ENCODE measurements around the gene TMEM86A.

Gene TMEM86A

DNA sequence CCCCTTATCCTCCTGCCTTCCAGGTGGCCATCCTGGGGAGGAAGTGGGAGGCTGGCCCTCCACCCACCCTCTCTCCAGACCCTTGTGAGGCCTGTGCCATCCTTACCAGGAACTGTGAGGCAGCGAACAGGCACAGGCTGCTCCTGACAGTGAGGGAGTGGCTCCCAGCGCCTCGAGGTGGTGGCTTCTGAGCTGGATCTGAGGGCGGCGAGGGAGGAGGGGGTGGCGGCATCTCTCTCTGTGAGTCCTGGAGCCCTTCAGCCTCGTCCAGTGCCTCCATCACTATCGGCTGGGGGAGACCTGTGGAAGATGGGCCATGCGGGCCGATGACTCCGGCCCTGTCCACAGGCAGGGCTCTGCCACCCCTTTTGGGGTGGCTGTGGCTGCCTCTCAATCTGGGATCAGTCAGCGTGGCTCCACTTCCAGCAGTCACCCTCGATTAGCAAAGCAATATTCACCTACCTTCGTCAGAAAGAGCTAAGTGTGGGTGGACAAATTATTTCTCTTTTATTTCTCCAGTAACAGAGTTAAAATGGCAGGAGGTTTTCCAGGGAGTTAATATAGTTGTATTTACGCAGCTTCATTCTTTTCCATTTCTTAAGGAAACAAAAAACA lies 45.4 kb downstream of the TMEM86A start:
- DNase-seq (ENCODE audit: extremely low spot score), result no peak
- CTCF ChIA-PET, result no interaction called here
- POLR2A ChIA-PET, result interaction anchor here (1.2 kb wide), 1 partner anchor 109 kb away, joined by 3 read pairs; the partner anchor contains the start of gene SPTY2D1
- TF ChIP-seq FOXM1 (IDR thresholded peaks at IDR 0.05; ENCODE audit: borderline replicate concordance), result no peak
- TF ChIP-seq L3MBTL2 (conservative IDR thresholded peaks at IDR 0.05), result no peak
- no peak for TF ChIP-seq ZNF384 (IDR thresholded peaks at IDR 0.05)
- TF ChIP-seq SUZ12 (IDR thresholded peaks at IDR 0.05), result no peak
- no peak for TF ChIP-seq HDGF (IDR thresholded peaks at IDR 0.05; ENCODE audit: borderline replicate concordance)
- TF ChIP-seq LEF1 (IDR thresholded peaks at IDR 0.05; ENCODE audit: borderline replicate concordance), result no peak
- TF ChIP-seq FOXK2 (IDR thresholded peaks at IDR 0.05), result no peak
- TF ChIP-seq ELF4 (IDR thresholded peaks at IDR 0.05), result no peak
- TF ChIP-seq, protein P1, sequence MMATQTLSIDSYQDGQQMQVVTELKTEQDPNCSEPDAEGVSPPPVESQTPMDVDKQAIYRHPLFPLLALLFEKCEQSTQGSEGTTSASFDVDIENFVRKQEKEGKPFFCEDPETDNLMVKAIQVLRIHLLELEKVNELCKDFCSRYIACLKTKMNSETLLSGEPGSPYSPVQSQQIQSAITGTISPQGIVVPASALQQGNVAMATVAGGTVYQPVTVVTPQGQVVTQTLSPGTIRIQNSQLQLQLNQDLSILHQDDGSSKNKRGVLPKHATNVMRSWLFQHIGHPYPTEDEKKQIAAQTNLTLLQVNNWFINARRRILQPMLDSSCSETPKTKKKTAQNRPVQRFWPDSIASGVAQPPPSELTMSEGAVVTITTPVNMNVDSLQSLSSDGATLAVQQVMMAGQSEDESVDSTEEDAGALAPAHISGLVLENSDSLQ (IDR thresholded peaks at IDR 0.05), result no peak
- TF ChIP-seq CTBP1 (IDR thresholded peaks at IDR 0.05; ENCODE audit: borderline replicate concordance), result no peak
- TF ChIP-seq FOXA1 (IDR thresholded peaks at IDR 0.05), result no peak
- TF ChIP-seq BHLHE40 (IDR thresholded peaks at IDR 0.05; ENCODE audit: borderline replicate concordance), result no peak
- no peak for TF ChIP-seq TARDBP (IDR thresholded peaks at IDR 0.05)
- TF ChIP-seq NFRKB (IDR thresholded peaks at IDR 0.05), result no peak
- no peak for TF ChIP-seq ARNT (IDR thresholded peaks at IDR 0.05)
- TF ChIP-seq SP1 (IDR thresholded peaks at IDR 0.05), result no peak

DNA sequence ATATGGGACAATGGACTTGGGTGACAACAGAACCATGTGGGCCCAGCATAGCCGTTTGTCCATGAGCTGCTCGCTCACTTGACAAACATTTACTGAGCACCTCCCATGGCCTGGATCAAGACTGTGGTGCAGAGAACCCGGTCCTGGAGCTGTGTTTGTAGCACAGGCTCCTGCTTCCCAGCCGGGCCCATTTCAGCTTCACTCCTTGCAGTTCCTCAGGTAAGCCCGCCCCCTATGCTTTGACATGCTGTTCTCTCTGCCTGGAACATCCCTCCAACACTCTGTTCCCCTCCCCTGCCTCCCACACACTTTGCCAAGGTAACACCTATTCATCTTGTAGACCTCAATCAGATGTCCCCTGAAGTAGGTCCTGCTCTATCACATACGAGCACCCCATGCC lies 46.7 kb downstream of the TMEM86A start:
- ChIA-PET CTCF (interaction anchor here (0.7 to 0.9 kb wide), 2 partner anchors 14 to 19 kb away, joined by 3 read pairs; no protein-coding TSS in a partner anchor), POLR2A (no interaction called here)
- TF ChIP-seq FOXA1 (IDR thresholded peaks at IDR 0.05), result no peak
- TF ChIP-seq ELF4 (IDR thresholded peaks at IDR 0.05), result no peak
- no peak for TF ChIP-seq ZNF384 (IDR thresholded peaks at IDR 0.05)
- TF ChIP-seq, protein P1 (IDR thresholded peaks at IDR 0.05), result no peak
- no peak for TF ChIP-seq SUZ12 (IDR thresholded peaks at IDR 0.05)
- no peak for TF ChIP-seq HDGF (IDR thresholded peaks at IDR 0.05; ENCODE audit: borderline replicate concordance)
- no peak for TF ChIP-seq SP1 (IDR thresholded peaks at IDR 0.05)
- TF ChIP-seq ARNT (IDR thresholded peaks at IDR 0.05), result no peak
- TF ChIP-seq TARDBP (IDR thresholded peaks at IDR 0.05), result no peak
- TF ChIP-seq BHLHE40 (IDR thresholded peaks at IDR 0.05; ENCODE audit: borderline replicate concordance), result no peak
- TF ChIP-seq NFRKB (IDR thresholded peaks at IDR 0.05), result no peak
- no peak for TF ChIP-seq FOXM1 (IDR thresholded peaks at IDR 0.05; ENCODE audit: borderline replicate concordance)
- TF ChIP-seq FOXK2 (IDR thresholded peaks at IDR 0.05), result no peak
- TF ChIP-seq CTBP1 (IDR thresholded peaks at IDR 0.05; ENCODE audit: borderline replicate concordance), result no peak
- TF ChIP-seq LEF1 (IDR thresholded peaks at IDR 0.05; ENCODE audit: borderline replicate concordance), result no peak
- no peak for TF ChIP-seq L3MBTL2 (conservative IDR thresholded peaks at IDR 0.05)
- no peak for DNase-seq (ENCODE audit: extremely low spot score)

DNA sequence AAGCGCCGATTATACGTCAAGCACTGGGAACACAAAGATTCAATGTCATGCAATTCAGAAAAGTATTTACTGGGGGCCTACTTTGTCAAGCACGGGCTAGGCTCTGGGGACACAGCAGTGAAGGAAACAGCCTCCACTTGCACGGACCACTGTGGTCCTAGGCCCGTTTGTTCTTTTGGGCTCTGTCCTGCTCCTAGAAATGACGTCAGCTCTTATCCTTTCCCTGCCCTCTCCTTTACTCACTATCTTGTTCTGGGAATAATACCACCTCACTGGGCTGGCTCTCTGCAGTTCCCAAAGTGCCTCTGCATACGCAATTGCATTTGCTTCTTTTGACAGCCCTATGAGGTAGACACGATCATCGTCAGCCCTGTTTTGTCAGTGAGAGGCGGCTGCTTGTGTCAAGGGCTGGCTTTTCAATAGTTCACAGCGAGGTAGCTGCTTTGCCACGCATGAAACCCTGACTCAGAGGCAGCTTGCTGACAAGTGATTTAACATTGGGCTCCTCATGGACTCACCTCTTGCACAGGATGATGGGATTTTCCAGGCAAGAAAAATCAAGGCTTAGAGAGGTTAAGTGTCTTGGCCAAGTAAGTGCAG lies 50.3 kb downstream of the TMEM86A start:
- CTCF ChIA-PET, result no interaction called here
- DNase-seq (ENCODE audit: extremely low spot score), result no peak
- TF ChIP-seq ARNT (IDR thresholded peaks at IDR 0.05), result no peak
- TF ChIP-seq SUZ12 (IDR thresholded peaks at IDR 0.05), result no peak
- no peak for TF ChIP-seq CTBP1 (IDR thresholded peaks at IDR 0.05; ENCODE audit: borderline replicate concordance)
- TF ChIP-seq FOXK2 (IDR thresholded peaks at IDR 0.05), result no peak
- TF ChIP-seq, protein P1 (IDR thresholded peaks at IDR 0.05), result no peak
- no peak for TF ChIP-seq TARDBP (IDR thresholded peaks at IDR 0.05)
- no peak for TF ChIP-seq L3MBTL2 (conservative IDR thresholded peaks at IDR 0.05)
- no peak for TF ChIP-seq SP1 (IDR thresholded peaks at IDR 0.05)
- TF ChIP-seq LEF1 (IDR thresholded peaks at IDR 0.05; ENCODE audit: borderline replicate concordance), result no peak
- no peak for TF ChIP-seq ELF4 (IDR thresholded peaks at IDR 0.05)
- no peak for TF ChIP-seq BHLHE40 (IDR thresholded peaks at IDR 0.05; ENCODE audit: borderline replicate concordance)
- TF ChIP-seq HDGF (IDR thresholded peaks at IDR 0.05; ENCODE audit: borderline replicate concordance), result no peak
- no peak for TF ChIP-seq ZNF384 (IDR thresholded peaks at IDR 0.05)
- no peak for TF ChIP-seq NFRKB (IDR thresholded peaks at IDR 0.05)
- no peak for TF ChIP-seq FOXM1 (IDR thresholded peaks at IDR 0.05; ENCODE audit: borderline replicate concordance)
- TF ChIP-seq FOXA1 (IDR thresholded peaks at IDR 0.05), result no peak
- POLR2A ChIA-PET, result no interaction called here

DNA sequence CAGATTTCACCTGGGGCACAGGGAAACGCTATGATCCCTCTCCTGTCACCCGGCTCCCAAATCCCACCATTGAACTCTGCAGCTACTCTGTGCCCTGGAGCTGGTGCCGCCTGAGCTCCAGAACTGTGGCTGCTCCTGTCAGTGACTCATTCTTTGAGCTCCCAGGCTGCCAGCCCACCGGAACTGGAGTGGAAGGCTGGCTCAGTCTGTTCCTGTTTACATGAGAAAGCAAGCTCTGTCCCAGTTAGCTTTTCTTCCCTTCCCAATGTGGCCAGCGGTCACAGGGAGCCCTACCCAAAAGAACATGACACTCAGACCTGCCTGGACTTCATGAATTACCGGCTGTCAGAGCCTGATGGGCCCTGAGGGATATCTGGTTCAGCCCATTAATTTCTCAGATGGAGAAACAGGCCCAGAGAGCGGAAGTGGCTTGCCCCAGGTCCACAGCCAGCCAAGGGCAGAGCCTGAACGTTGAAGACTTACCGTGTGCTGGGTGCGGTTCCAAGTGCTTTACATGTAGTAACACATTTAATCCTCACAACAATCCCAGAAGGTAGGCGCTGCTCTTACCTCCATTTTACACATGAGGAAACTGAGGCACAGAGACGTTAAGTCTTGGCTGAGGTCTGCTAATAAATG lies 51.2 kb downstream of the TMEM86A start:
- POLR2A ChIA-PET, result interaction anchor here (0.9 kb wide), 1 partner anchor 9 kb away, joined by 3 read pairs; no protein-coding TSS in a partner anchor
- DNase-seq (ENCODE audit: extremely low spot score), result no peak
- CTCF ChIA-PET, result interaction anchor here (1.0 kb wide), 1 partner anchor 14 kb away, joined by 4 read pairs; no protein-coding TSS in a partner anchor
- TF ChIP-seq CTBP1 (IDR thresholded peaks at IDR 0.05; ENCODE audit: borderline replicate concordance) (no peak), NFRKB (IDR thresholded peaks at IDR 0.05) (no peak), BHLHE40 (IDR thresholded peaks at IDR 0.05; ENCODE audit: borderline replicate concordance) (no peak), ELF4 (IDR thresholded peaks at IDR 0.05) (no peak), SP1 (IDR thresholded peaks at IDR 0.05) (no peak), FOXA1 (IDR thresholded peaks at IDR 0.05) (no peak), ZNF384 (IDR thresholded peaks at IDR 0.05) (no peak), LEF1 (IDR thresholded peaks at IDR 0.05; ENCODE audit: borderline replicate concordance) (no peak), FOXK2 (IDR thresholded peaks at IDR 0.05) (no peak), HDGF (IDR thresholded peaks at IDR 0.05; ENCODE audit: borderline replicate concordance) (no peak), FOXM1 (IDR thresholded peaks at IDR 0.05; ENCODE audit: borderline replicate concordance) (no peak), TARDBP (IDR thresholded peaks at IDR 0.05) (no peak), ARNT (IDR thresholded peaks at IDR 0.05) (no peak), SUZ12 (IDR thresholded peaks at IDR 0.05) (no peak), L3MBTL2 (conservative IDR thresholded peaks at IDR 0.05) (no peak)
- TF ChIP-seq, protein P1 (IDR thresholded peaks at IDR 0.05), result no peak

Measured in HEK293T (cell line).